Stimulated activated CD4-positive, alpha-beta T cell treated with anti-CD3 and anti-CD28 coated beads, Interleukin-15, amount 100 ng/mL, for 1 hour (primary cell): ENCODE measurements around the gene TXLNB.

ENCODE experiments used
- DNase-seq, 2 donors: peaks; one replicate each; pipeline ENCODE4 v3.0.0-alpha.2; 2020; ENCODE audit warnings: low read depth in 1 of 2, low spot score in 1 of 2

Gene TXLNB

DNA sequence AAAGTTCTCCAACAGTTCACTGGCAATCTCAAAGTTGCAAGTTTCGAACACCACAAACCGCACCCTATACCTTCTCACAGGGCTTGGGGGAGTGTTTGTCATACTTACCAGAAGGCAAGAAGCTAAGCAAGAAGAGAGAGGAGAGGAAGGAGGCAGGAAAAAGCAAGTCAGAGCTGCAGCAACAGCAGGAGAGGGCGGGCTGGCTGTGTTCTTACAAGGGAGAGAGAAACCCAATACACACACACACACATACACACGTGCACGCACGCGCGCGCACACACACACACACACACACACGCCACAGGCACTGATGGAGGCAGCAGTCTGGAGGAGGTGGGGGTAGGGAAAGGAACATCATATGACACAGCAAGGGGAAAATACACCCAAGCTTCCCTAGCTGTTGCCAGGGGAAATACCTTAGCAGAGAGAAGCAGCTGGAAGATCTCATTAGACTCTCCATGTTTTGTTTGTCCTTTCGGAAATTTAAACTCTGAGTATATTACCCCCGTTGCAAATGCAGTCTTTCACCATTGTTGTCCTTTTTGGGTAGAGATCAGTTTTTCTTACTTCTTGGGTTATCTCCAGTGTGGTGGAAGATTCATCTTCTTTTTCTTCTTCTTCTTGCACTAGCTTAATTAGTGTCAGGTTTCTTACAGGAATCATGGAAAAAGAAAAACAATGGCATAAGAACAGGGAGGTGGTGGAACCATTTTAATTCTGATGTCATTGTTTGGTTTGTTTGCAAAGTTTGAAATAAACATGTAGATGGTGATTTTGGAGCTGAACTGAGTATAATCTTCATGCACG lies at the start of gene TXLNB:
TSS of gene TXLNB (minus strand) at position 186 of the 807 bp plus-strand sequence. CDS start 3,099 bp downstream, outside the sequence.
- DNase-seq = peak; percentile 59 to 62

GRCh38 chr6:139341060-139341459 lies 49.3 kb upstream of the TXLNB start:
- DNase-seq = no peak

- DNase-seq = no peak
Observed at GRCh38 chr6:139338795-139339194, 47.0 kb upstream of the TXLNB start.

- DNase-seq = no peak
Observed at GRCh38 chr6:139337830-139338229, 46.0 kb upstream of the TXLNB start.

DNA sequence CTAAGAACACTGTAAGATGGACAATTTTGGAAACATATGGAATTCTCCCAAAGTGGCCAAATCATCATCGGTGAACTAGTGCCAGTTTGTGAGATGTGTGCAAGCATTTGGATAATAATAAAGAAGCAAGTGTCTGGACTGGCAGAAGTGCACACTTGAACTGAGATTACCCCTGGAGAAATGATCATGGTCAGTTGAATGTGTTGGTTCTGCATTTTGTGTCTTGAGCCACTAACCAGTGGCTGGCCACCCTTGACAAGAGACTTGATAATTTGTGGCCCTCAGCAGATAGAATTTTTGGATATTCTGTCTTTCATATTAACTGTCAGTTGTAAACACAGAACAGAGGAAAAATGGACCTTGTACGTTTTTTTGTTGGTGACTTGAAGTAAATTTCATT lies 45.2 kb upstream of the TXLNB start:
- DNase-seq = no peak

GRCh38 chr6:139336488-139336887 lies 44.7 kb upstream of the TXLNB start:
- no peak for DNase-seq

- DNase-seq = no peak
Observed at GRCh38 chr6:139335447-139336210, 43.8 kb upstream of the TXLNB start.

GRCh38 chr6:139334806-139335446 lies 43.1 kb upstream of the TXLNB start:
- no peak for DNase-seq

- no peak for DNase-seq
Observed at GRCh38 chr6:139330826-139331500, 39.2 kb upstream of the TXLNB start.

GRCh38 chr6:139330306-139330705 lies 38.5 kb upstream of the TXLNB start:
- no peak for DNase-seq

- no peak for DNase-seq
Observed at GRCh38 chr6:139329224-139329623, 37.4 kb upstream of the TXLNB start.

- no peak for DNase-seq
Observed at GRCh38 chr6:139327038-139327437, 35.2 kb upstream of the TXLNB start.

GRCh38 chr6:139325686-139326085 lies 33.9 kb upstream of the TXLNB start:
- DNase-seq = no peak

GRCh38 chr6:139325125-139325524 lies 33.3 kb upstream of the TXLNB start:
- DNase-seq = no peak

DNA sequence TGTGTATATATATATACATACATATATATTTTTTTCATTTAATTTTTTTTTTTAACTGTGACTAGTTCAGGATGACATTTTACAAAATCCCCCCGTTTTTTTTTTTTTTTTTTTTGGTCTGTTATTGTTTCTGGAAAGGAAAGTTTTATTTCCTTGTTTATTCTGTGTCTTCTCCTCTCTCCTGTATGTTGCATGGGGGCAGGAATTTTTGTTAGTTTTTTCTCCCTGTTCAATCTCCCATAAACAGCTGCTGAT lies 32.4 kb upstream of the TXLNB start:
- no peak for DNase-seq

GRCh38 chr6:139323511-139324300 lies 31.9 kb upstream of the TXLNB start:
- DNase-seq = peak; percentile 42 to 59

DNA sequence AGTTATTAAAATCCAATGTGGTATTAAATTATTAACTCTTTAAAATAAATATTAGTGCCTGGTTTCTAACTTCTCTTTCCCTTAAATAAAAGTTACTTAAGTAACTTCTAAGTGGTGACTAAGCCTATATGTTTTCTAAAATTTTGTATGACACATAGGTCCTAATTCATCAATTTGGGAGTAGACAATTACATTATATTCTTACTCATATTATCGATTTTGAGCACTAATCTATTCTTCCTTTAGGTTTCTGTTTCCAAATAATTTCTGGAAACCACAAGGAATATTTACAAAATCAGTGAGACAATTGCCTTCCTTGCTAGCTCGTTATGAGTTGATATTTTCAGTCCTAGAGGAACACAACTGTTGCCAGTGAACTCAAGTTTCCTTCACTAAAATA lies 28.3 kb upstream of the TXLNB start:
- DNase-seq = no peak

DNA sequence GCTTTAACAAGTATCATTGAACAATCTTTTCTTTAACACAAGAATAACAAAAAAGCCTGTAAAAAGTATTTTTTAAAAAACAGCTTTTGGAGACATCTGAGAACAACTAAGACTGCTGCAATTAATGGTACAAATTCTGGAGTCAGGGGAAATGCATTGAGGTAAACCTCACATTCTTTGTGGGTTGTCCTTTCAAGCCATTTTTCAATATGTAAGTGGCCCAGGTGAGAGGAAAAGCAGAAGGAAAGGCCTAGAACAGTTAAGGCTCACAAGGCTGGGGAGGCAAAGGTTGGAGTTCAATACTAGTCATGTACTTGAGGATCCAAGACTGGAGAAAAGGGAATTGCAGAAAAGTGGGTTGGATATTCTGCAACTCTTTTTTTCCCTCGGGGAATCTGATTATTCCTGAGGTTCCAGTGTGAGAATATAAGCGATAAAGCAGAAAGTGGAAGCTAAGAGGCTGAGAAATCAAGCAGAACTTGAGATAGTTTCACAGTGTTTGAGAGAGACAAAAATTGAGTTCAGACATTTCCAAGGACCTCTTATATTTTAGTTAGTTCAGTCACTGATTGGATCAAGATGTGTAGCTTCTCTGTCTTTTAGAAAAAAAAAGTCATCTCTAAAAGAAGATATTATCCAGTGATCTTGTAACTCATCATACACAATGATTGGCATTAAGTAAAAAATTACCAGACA lies 25.0 kb upstream of the TXLNB start:
- no peak for DNase-seq

GRCh38 chr6:139313784-139314545 lies 22.2 kb upstream of the TXLNB start:
- DNase-seq = no peak

- no peak for DNase-seq
Observed at GRCh38 chr6:139313229-139313628, 21.4 kb upstream of the TXLNB start.
